DND-41 (cell line): ENCODE data around the gene RHOXF1.
"Not testable (repeated sequence)": the region's sequence is repeated elsewhere in the genome, so short reads cannot be mapped to it uniquely, and the experiment has no call there.

Experiments
- ATAC-seq: fragments of 200-7000 bp; cut with Tn5 transposase; 3 replicates; pipeline ENCODE4 v1.9.1; 2021; ENCODE audit warnings: low read depth; ENCODE audit not compliant: insufficient read depth
- DNase-seq: peaks from one replicate; pipeline ENCODE4 v3.0.0-alpha.2; 2020
- H2AFZ ChIP-seq: 2 replicates; pipeline ENCODE4 v1.6.0; 2012; ENCODE audit warnings: low read depth, low read length
- H3K27ac ChIP-seq: 2 replicates; pipeline ENCODE4 v1.5.1; 2012; ENCODE audit warnings: low read length, inconsistent platforms
- H3K27me3 ChIP-seq: fragments of 200-600 bp; sonication (generic); 2 replicates; pipeline ENCODE4 v1.6.0; 2012; ENCODE audit warnings: low read length, mild to moderate bottlenecking, inconsistent platforms; ENCODE audit not compliant: insufficient read depth, poor library complexity
- H3K36me3 ChIP-seq: 2 replicates; pipeline ENCODE4 v1.5.1; 2012; ENCODE audit warnings: low read length, inconsistent platforms; ENCODE audit not compliant: insufficient read depth
- H3K4me1 ChIP-seq: 2 replicates; pipeline ENCODE4 v1.5.1; 2012; ENCODE audit warnings: mild to moderate bottlenecking, low read length; ENCODE audit not compliant: insufficient read depth
- H3K4me2 ChIP-seq: 2 replicates; pipeline ENCODE4 v1.6.0; 2012; ENCODE audit warnings: mild to moderate bottlenecking, moderate library complexity, low read length, inconsistent platforms; ENCODE audit not compliant: insufficient read depth
- H3K4me3 ChIP-seq, 2 experiments: fragments of 200-600 bp in 1 of 2; shearing (Covaris generic) in 1 of 2; 2 replicates each; pipeline ENCODE4 v1.5.1; 2012 to 2016; ENCODE audit warnings: inconsistent platforms in 2 of 2, low read length in 2 of 2, mild to moderate bottlenecking in 2 of 2, low read depth in 1 of 2, moderate library complexity in 1 of 2
- H3K79me2 ChIP-seq: 2 replicates; pipeline ENCODE4 v1.6.0; 2012; ENCODE audit warnings: low read length, inconsistent platforms; ENCODE audit not compliant: insufficient read depth
- H3K9ac ChIP-seq: 2 replicates; pipeline ENCODE4 v1.6.0; 2012; ENCODE audit warnings: low read depth, mild to moderate bottlenecking, inconsistent platforms, low read length, moderate library complexity
- H3K9me3 ChIP-seq: 2 replicates; pipeline ENCODE4 v1.5.1; 2012; ENCODE audit warnings: low read length, moderate library complexity, mild to moderate bottlenecking, inconsistent platforms; ENCODE audit not compliant: insufficient read depth, severe bottlenecking
- H4K20me1 ChIP-seq: 2 replicates; pipeline ENCODE4 v1.6.0; 2012; ENCODE audit warnings: low read length; ENCODE audit not compliant: insufficient read depth
- CTCF ChIP-seq: IDR thresholded peaks from 2 replicates; pipeline ENCODE4 v1.5.1; 2012; ENCODE audit warnings: borderline replicate concordance, low read length, moderate library complexity, mild to moderate bottlenecking; ENCODE audit not compliant: poor library complexity, severe bottlenecking; ENCODE audit errors: extremely low read depth
- EZH2 ChIP-seq: IDR thresholded peaks from 3 replicates; pipeline ENCODE4 v1.6.1; 2012; ENCODE audit warnings: borderline replicate concordance, low read depth, mild to moderate bottlenecking, moderate library complexity, low read length, inconsistent platforms; ENCODE audit not compliant: severe bottlenecking

The RHOXF1 gene

GRCh38 chrX:120101057-120101456 is 14.7 kb downstream of the RHOXF1 start:
- H3K4me1 ChIP-seq, H3K36me3 ChIP-seq, H4K20me1 ChIP-seq, ATAC-seq, H3K9ac ChIP-seq, H3K27me3 ChIP-seq, H3K27ac ChIP-seq, DNase-seq, H3K9me3 ChIP-seq, H3K4me2 ChIP-seq, H3K79me2 ChIP-seq, H3K4me3 ChIP-seq, H2AFZ ChIP-seq: not testable (repeated sequence)

GRCh38 chrX:120090208-120090607 is 25.5 kb downstream of the RHOXF1 start:
- Histone ChIP-seq H3K9ac (no peak overlapping the region), H4K20me1 (no peaks in the 10 kb centered on the region), H2AFZ (no peak overlapping the region), H3K27ac (no peak overlapping the region), H3K9me3 (no peaks in the 10 kb centered on the region), H3K27me3 (no peaks in the 10 kb centered on the region), H3K79me2 (no peaks in the 10 kb centered on the region), H3K36me3 (no peaks in the 10 kb centered on the region), H3K4me2 (no peak overlapping the region), H3K4me3 (no peak overlapping the region), H3K4me1 (no peaks in the 10 kb centered on the region)
- DNase-seq (no peak), ATAC-seq (no peak)
- no peak for TF ChIP-seq EZH2
- TF ChIP-seq CTCF: peak; percentile 16

GRCh38 chrX:120087289-120088017 is 28.3 kb downstream of the RHOXF1 start:
- Histone ChIP-seq H3K9me3 (no peaks in the 10 kb centered on the region), H3K79me2 (no peaks in the 10 kb centered on the region), H3K36me3 (no peaks in the 10 kb centered on the region), H3K27ac (no peak overlapping the region), H3K27me3 (no peaks in the 10 kb centered on the region), H3K9ac (no peak overlapping the region), H3K4me3 (no peak overlapping the region), H3K4me2 (peak overlapping the region; percentile 41; the same call in 1 of the 2 replicates), H4K20me1 (no peaks in the 10 kb centered on the region), H2AFZ (no peak overlapping the region; the same call in 1 of the 2 replicates), H3K4me1 (no peaks in the 10 kb centered on the region)
- DNase-seq (no peak), ATAC-seq (no peak)
- no peak for TF ChIP-seq EZH2
- TF ChIP-seq CTCF: no peak

- not testable (repeated sequence) for H3K9ac ChIP-seq, H3K9me3 ChIP-seq, H4K20me1 ChIP-seq, DNase-seq, H3K4me1 ChIP-seq, H3K4me2 ChIP-seq, H2AFZ ChIP-seq, H3K4me3 ChIP-seq, H3K27me3 ChIP-seq, H3K79me2 ChIP-seq, H3K36me3 ChIP-seq, H3K27ac ChIP-seq
- peak; percentile 70 for ATAC-seq
Measured at GRCh38 chrX:120085553-120086185, 30.0 kb downstream of the RHOXF1 start.

GRCh38 chrX:120077590-120077989 is 38.1 kb downstream of the RHOXF1 start, which contains the start of gene RHOXF2B:
Gene RHOXF2B (minus strand): TSS chrX:120077690. CDS start chrX:120077552, 138 bp downstream.
- H3K9ac ChIP-seq, H3K9me3 ChIP-seq, ATAC-seq, H2AFZ ChIP-seq, H3K27me3 ChIP-seq, H3K79me2 ChIP-seq, H4K20me1 ChIP-seq, H3K4me3 ChIP-seq, H3K36me3 ChIP-seq, H3K27ac ChIP-seq, DNase-seq, H3K4me2 ChIP-seq, H3K4me1 ChIP-seq: not testable (repeated sequence)

GRCh38 chrX:120066169-120066568 is 49.5 kb downstream of the RHOXF1 start:
- not testable (repeated sequence) for H4K20me1 ChIP-seq, H3K79me2 ChIP-seq, DNase-seq, ATAC-seq, H2AFZ ChIP-seq, H3K9ac ChIP-seq, H3K27me3 ChIP-seq, H3K4me1 ChIP-seq, H3K27ac ChIP-seq, H3K4me3 ChIP-seq, H3K36me3 ChIP-seq, H3K9me3 ChIP-seq, H3K4me2 ChIP-seq
